Body of pancreas (tissue), 4 donors: Measurements from ENCODE around the gene ABCC9.

ENCODE experiments used
- CTCF ChIP-seq, 7 experiments: fragments of 450-650 bp in 4 of 7; fragments of 200-600 bp in 3 of 7; sonication (generic) in 3 of 7; IDR thresholded peaks; one replicate each; pipeline ENCODE4 v1.5.1; 2016 to 2019; ENCODE audit warnings: antibody characterized with exemption in 7 of 7
- POLR2A ChIP-seq, 3 donors: fragments of 450-650 bp; IDR thresholded peaks; one replicate each; pipeline ENCODE4 v1.6.1; 2016; ENCODE audit warnings: antibody characterized with exemption in 3 of 3, mild to moderate bottlenecking in 2 of 3

- TF ChIP-seq POLR2A (IDR thresholded peaks at IDR 0.05), result no peak
- no peak for TF ChIP-seq CTCF (IDR thresholded peaks at IDR 0.05)
Observed at GRCh38 chr12:21850419-21850818, 90.8 kb downstream of the ABCC9 start.
